ENCODE measurements around the gene PKP4.

DNA sequence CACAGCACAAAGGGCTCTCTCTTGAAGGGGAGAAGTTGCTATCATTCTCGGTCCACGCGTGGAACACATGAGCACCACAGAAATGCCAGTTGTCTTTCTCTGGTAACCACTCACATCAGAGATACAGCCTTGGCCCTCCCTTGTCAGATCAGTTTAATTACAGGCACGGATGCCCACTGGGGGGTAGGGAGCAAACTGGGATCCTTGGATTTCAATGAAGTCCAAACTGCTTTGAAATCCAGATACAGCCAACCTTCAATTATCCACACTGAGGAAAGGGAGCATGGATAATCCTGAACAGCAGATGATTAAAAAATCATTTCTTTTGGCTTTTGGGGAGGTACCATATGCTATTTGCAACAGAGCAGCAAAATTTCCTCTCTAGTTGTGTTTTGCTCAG, 274.6 kb downstream of the PKP4 start:
- TF ChIP-seq, protein P1, sequence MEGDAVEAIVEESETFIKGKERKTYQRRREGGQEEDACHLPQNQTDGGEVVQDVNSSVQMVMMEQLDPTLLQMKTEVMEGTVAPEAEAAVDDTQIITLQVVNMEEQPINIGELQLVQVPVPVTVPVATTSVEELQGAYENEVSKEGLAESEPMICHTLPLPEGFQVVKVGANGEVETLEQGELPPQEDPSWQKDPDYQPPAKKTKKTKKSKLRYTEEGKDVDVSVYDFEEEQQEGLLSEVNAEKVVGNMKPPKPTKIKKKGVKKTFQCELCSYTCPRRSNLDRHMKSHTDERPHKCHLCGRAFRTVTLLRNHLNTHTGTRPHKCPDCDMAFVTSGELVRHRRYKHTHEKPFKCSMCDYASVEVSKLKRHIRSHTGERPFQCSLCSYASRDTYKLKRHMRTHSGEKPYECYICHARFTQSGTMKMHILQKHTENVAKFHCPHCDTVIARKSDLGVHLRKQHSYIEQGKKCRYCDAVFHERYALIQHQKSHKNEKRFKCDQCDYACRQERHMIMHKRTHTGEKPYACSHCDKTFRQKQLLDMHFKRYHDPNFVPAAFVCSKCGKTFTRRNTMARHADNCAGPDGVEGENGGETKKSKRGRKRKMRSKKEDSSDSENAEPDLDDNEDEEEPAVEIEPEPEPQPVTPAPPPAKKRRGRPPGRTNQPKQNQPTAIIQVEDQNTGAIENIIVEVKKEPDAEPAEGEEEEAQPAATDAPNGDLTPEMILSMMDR (IDR thresholded peaks at IDR 0.05), result no peak
- no peak for TF ChIP-seq EZH2 (IDR thresholded peaks at IDR 0.05; ENCODE audit: borderline replicate concordance, insufficient read depth, low read depth, low read length, poor library complexity, severe bottlenecking)
